Skeletal muscle cell (primary cell): Measurements from ENCODE around the gene ANKRD24.
"Not testable (repeated sequence)": the region's sequence is repeated elsewhere in the genome, so short reads cannot be mapped to it uniquely, and the experiment has no call there.

Source experiments
- DNase-seq: peaks from one replicate; pipeline ENCODE4 v3.0.0-alpha.2; 2010; ENCODE audit warnings: low read depth
- H3K4me3 ChIP-seq: 2 replicates; pipeline ENCODE4 v1.5.1; 2011; ENCODE audit warnings: low read depth, mild to moderate bottlenecking, control low read depth, low read length, moderate library complexity

ANKRD24 gene

GRCh38 chr19:4172861-4173473 is 9.5 kb upstream of the ANKRD24 start:
- no peak overlapping the region for H3K4me3 ChIP-seq
- no peak for DNase-seq

DNA sequence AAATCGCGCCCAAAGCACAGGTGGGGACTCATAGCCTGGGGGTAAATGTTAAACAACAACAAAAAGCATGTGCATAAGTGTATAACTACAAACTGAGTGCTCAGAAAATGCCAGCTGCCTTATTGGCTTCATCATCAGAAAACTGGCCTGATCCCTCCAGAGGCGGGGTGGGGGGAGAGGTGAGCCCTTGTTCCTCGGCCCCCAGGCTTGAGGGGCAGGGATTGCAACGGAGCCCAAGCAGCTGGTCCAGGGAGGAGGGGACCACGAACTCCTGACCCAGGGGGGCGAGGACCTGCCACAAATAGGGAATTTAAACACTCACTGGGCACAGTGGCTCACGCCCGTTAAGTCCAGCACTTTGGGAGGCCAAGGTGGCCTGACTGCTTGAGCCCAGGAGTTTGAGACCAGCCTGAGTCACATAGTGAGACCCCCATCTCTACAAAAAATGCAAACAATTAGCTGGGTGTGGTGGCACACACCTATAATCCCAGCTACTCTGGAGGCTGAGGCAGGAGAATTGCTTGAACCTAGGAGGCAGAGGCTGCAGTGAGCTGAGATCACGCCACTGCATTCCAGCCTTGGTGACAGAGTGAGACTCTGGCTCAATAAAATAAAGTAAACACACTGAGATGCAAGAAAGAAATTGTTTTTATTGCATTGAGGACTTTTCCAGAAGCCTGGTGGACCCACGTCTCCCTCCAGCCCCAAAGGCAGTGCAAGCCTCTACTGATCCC is 8.8 kb upstream of the ANKRD24 start:
- no peak overlapping the region for H3K4me3 ChIP-seq
- DNase-seq, result no peak

GRCh38 chr19:4174213-4174894 is 8.1 kb upstream of the ANKRD24 start:
- no peak for DNase-seq
- no peak overlapping the region for H3K4me3 ChIP-seq

DNA sequence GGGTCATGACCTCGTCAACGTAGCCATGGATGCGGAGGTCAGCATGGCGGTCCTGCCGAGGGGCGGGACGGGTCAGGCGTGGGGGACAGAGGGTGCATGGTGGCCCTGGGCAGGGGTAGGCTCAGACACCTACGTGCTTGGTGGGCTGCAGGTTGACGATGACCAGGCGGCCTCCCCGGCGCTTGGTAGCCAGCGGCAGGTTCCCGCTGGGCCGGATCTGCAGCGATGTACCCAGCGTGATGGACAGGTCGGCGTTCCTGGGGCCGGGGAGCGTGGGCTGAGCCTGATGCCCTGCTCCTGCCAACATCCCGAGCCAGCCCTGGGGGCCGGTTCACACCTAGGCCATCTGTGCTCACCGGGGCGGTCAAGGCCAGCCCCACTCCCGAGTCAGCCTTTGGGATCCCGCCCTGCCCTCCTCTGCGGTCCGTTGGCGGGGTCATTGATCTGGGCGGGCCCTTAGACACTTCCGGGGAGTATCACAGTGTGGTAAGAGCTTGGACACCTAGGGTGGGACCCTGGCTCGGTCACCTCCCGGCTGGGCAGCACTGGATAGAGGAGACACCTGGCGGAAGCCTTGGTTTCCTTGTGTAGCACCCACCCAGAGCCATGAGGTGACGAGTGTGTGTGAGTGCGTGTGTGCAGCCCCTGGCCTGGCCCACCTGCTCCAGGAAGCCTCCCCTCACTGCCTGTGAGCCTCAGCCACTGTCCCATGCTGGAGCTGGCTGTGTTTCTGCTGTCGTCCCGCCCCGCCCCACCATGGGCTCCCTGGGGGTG is 7.4 kb upstream of the ANKRD24 start:
- DNase-seq, result no peak
- no peak overlapping the region for H3K4me3 ChIP-seq

GRCh38 chr19:4175669-4175931 is 6.9 kb upstream of the ANKRD24 start:
- H3K4me3 ChIP-seq, result no peak overlapping the region
- DNase-seq, result no peak

DNA sequence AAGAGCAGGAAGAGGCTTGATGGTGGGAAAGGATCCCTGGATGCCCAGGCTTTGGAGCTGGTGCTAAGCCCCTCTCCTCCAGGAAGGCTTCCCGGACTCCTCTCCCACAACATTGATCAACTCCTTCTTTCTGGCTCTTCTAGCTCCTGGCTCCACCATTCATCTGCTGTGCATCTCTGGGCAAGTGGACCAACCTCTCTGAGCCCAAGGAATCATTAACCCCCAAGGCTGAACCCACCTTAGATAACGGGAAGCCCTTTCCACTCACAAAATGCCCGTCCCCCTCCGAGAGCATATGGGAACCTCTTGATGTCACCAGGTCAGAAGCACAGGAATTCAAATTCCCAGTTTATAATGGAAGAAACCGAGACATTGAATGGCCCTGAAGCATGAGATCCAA is 5.3 kb upstream of the ANKRD24 start:
- H3K4me3 ChIP-seq, result no peak overlapping the region
- DNase-seq, result no peak

- no peak overlapping the region for H3K4me3 ChIP-seq
- no peak for DNase-seq
These were observed 3.5 kb upstream of the ANKRD24 start for GRCh38 chr19:4178990-4179389.

GRCh38 chr19:4181053-4181508 is 1.4 kb upstream of the ANKRD24 start:
- no peak overlapping the region for H3K4me3 ChIP-seq
- DNase-seq, result no peak

GRCh38 chr19:4183967-4184717 is 1.7 kb downstream of the ANKRD24 start:
- no peak overlapping the region for H3K4me3 ChIP-seq
- no peak for DNase-seq

DNA sequence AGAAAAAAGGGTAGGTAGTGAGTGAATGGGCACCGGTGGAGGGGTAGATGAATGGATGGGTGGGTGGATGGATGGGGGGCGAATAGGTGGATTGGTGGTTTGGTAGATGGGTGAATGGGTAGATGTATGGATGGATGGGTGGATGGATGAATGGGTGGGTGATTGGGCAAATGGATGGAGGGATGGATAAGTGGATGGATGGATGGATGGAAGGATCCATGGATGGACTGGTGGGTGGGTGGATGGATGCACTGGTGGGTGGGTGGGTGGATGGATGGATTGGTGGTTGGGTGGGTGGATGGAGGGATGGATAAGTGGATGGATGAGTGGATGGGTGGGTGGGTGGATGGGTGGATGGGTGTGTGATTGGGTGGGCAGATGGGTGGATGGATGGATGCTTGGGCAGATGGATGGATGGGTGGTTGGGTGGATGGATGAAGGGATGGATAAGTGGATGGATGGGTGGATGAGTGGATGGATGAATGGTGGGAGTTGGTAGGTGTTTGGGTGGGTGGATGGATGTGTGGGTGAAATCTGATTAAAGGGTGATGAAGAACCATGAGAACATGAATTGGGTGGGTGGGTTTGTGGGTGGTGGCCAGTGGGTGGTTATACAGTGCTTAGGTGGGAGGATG is 2.3 kb downstream of the ANKRD24 start:
- no peak for DNase-seq
- H3K4me3 ChIP-seq, result no peak overlapping the region

- no peak overlapping the region for H3K4me3 ChIP-seq
- no peak for DNase-seq
These were observed 3.1 kb downstream of the ANKRD24 start for GRCh38 chr19:4185413-4186086.

DNA sequence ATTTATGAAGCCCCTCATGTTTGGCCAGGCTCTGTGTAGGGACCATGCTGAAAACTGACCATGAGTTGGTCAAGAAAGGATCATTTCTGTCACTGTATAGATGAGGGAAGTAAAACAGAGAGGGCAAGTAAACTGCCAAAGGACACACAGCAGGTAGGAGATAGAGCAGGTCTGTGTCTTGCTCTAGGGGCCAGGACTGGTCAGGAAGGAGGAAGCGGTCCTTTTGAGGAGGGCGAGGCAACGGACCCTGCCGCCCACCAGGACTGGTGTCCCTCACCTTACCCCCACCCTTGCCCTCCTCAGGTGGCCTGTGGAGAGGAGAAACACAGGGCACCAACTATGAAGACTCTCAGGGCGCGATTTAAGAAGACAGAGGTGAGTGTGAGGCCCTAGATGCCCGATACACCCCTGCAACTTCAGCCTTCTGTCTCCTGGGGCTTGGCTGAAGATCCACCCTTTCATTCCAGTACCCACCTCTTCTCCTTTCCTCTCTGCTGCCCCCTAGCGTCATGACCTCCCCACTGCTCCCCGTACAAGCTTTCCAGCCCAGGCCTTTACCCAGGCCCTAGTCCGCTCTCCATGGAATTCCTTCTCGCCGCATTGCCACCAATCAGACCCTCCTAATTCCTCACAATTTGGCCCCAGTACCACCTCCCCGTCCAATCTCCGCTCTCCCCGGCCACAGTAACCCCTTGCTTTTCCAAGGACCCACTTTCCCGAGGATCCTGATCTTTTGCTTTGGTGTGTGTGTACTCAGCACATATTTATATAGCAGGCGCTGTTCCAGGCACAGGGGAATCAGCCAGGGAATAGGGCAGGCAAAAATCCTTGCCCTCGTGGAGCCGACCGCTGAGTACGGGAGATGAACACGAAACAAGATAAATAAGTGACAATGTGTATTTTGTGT is 3.9 kb downstream of the ANKRD24 start:
- no peak overlapping the region for H3K4me3 ChIP-seq

GRCh38 chr19:4187313-4188122 is 5.0 kb downstream of the ANKRD24 start:
- no peak overlapping the region for H3K4me3 ChIP-seq
- DNase-seq, result no peak

More for the DNA sequence above, 3.9 kb downstream of the ANKRD24 start:
- DNase-seq, result no peak

DNA sequence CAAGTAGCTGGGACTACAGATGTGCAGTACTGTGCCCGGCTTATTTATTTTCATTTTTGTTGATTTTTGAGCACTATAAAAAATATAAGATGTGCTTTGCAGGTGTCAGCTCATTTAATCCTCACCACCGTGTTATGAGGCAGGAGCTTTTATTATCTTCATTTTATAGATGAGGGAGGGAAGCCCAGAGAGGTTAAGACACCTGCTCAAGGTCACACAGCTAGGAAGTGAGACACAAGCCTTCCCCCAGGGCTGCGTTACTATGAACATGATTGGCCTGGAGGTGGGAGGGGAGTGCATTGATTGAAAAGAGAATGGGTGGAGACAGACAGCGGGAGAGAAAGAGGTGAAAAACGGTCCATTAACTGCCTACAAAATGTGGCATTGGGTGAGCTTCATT is 7.2 kb downstream of the ANKRD24 start:
- DNase-seq, result no peak
- H3K4me3 ChIP-seq, result no peak overlapping the region

- DNase-seq, result not testable (repeated sequence)
These were observed 10.0 kb downstream of the ANKRD24 start for GRCh38 chr19:4192537-4192936.

DNA sequence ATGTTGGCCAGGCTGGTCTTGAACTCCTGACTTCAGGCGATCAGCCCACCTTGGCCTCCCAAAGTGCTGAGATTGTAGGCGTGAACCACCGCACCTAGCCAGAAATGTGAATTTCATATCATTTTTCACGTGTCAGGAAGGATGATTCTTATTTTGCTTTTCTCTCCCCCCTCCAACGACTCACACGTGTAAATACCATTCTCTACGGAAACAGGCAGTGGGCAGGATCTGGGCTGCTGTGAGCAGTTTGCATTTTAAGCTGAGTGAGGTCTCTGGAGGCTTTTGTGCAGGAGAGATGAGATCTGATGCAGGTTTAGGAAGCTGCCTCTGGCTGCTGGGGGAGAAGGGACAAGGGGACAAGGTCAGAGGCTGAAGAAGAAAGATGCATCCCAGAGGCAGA is 11.9 kb downstream of the ANKRD24 start:
- no peak for DNase-seq
- no peak overlapping the region for H3K4me3 ChIP-seq

More at GRCh38 chr19:4192537-4192936, 10.0 kb downstream of the ANKRD24 start:
- H3K4me3 ChIP-seq, result not testable (repeated sequence)

GRCh38 chr19:4196009-4196408 is 13.5 kb downstream of the ANKRD24 start:
- H3K4me3 ChIP-seq, result no peak overlapping the region
- no peak for DNase-seq
